CD14-positive monocyte (primary cell): ENCODE results near the gene GTF3C1. TPM values are rescaled to one million over a fixed set of nuclear protein-coding genes. Genes with fewer than 3 reads are reported as not detected.
"Not testable (repeated sequence)": the region's sequence is repeated elsewhere in the genome, so short reads cannot be mapped to it uniquely, and the experiment has no call there.

Experiments used
- DNase-seq, 3 donors: peaks; one replicate each; pipeline ENCODE4 v3.0.0-alpha.2; 2011 to 2022
- H2AFZ ChIP-seq: 2 replicates; pipeline ENCODE4 v1.6.0; 2012; ENCODE audit warnings: mild to moderate bottlenecking, low read depth, low read length, inconsistent platforms; ENCODE audit not compliant: insufficient read depth, poor library complexity, severe bottlenecking
- H3K27ac ChIP-seq, 2 donors: 1 replicate in 1 of 2; 2 replicates in 1 of 2; pipeline ENCODE4 v1.5.1; 2012 to 2013; ENCODE audit warnings: low read length in 2 of 2, control low read depth in 1 of 2, inconsistent platforms in 1 of 2, low read depth in 1 of 2, mild to moderate bottlenecking in 1 of 2
- H3K27me3 ChIP-seq, 2 donors: one replicate each; pipeline versions ENCODE4 v1.6.0 to v1.6.1; 2011 to 2013; ENCODE audit warnings: low read length in 2 of 2; ENCODE audit not compliant: control insufficient read depth in 2 of 2, insufficient read depth in 2 of 2
- H3K36me3 ChIP-seq, 2 donors: replicated peaks in 1 of 2; 1 replicate in 1 of 2; 2 replicates in 1 of 2; pipeline versions ENCODE4 v1.5.1 to v1.6.1; 2012 to 2013; ENCODE audit warnings: low read length in 2 of 2, control low read depth in 1 of 2, inconsistent platforms in 1 of 2, mild to moderate bottlenecking in 1 of 2; ENCODE audit not compliant: insufficient read depth in 2 of 2, control insufficient read depth in 1 of 2
- H3K4me1 ChIP-seq, 2 donors: 1 replicate in 1 of 2; 2 replicates in 1 of 2; pipeline versions ENCODE4 v1.5.1 to v1.6.1; 2012 to 2013; ENCODE audit warnings: low read length in 2 of 2, control low read depth in 1 of 2, inconsistent platforms in 1 of 2, mild to moderate bottlenecking in 1 of 2, moderate library complexity in 1 of 2; ENCODE audit not compliant: insufficient read depth in 2 of 2, control insufficient read depth in 1 of 2
- H3K4me2 ChIP-seq: replicated peaks from 2 replicates; pipeline ENCODE3; 2012; ENCODE audit warnings: low read length, moderate library complexity, mild to moderate bottlenecking; ENCODE audit not compliant: poor library complexity, severe bottlenecking; ENCODE audit errors: extremely low read depth
- H3K4me3 ChIP-seq, 3 experiments: fragments of 200-600 bp in 1 of 3; sonication (generic) in 1 of 3; replicated peaks in 1 of 3; 1 replicate in 2 of 3; 2 replicates in 1 of 3; pipeline ENCODE4 v1.5.1; 2011 to 2013; ENCODE audit warnings: low read length in 3 of 3, mild to moderate bottlenecking in 3 of 3, control low read depth in 2 of 3, low read depth in 2 of 3, inconsistent platforms in 1 of 3, moderate library complexity in 1 of 3
- H3K79me2 ChIP-seq: 2 replicates; pipeline ENCODE4 v1.6.0; 2012; ENCODE audit warnings: mild to moderate bottlenecking, control low read depth, inconsistent platforms, low read length, moderate library complexity; ENCODE audit not compliant: insufficient read depth
- H3K9ac ChIP-seq: 2 replicates; pipeline ENCODE4 v1.6.0; 2017; ENCODE audit warnings: low read length, mild to moderate bottlenecking; ENCODE audit not compliant: insufficient read depth, poor library complexity, severe bottlenecking
- H3K9me3 ChIP-seq, 2 donors: replicated peaks in 1 of 2; 1 replicate in 1 of 2; 2 replicates in 1 of 2; pipeline versions ENCODE4 v1.5.1 to v1.6.1; 2012 to 2013; ENCODE audit warnings: low read length in 2 of 2, control low read depth in 1 of 2; ENCODE audit not compliant: control insufficient read depth in 1 of 2, insufficient read depth in 1 of 2
- H4K20me1 ChIP-seq: 2 replicates; pipeline ENCODE4 v1.6.0; 2012; ENCODE audit warnings: mild to moderate bottlenecking, low read length, control low read depth, moderate library complexity; ENCODE audit not compliant: insufficient read depth
- H3K27ac Mint-ChIP-seq, 7 donors: one replicate each; pipeline ENCODE4 v1.8.0; 2020; ENCODE audit warnings: mild to moderate bottlenecking in 7 of 7, mixed read lengths in 7 of 7, moderate library complexity in 6 of 7, inconsistent platforms in 2 of 7
- H3K27me3 Mint-ChIP-seq, 3 donors: one replicate each; pipeline ENCODE4 v1.8.0; 2021 to 2022; ENCODE audit warnings: low read depth in 3 of 3, mild to moderate bottlenecking in 3 of 3, mixed read lengths in 3 of 3, moderate library complexity in 3 of 3, inconsistent platforms in 1 of 3
- H3K36me3 Mint-ChIP-seq, 2 donors: one replicate each; pipeline ENCODE4 v1.8.0; 2020; ENCODE audit warnings: mixed read lengths in 2 of 2, inconsistent platforms in 1 of 2, mild to moderate bottlenecking in 1 of 2
- H3K4me1 Mint-ChIP-seq: one replicate; pipeline ENCODE4 v1.8.0; 2020; ENCODE audit warnings: mild to moderate bottlenecking, mixed read lengths
- H3K4me3 Mint-ChIP-seq, 2 donors: one replicate each; pipeline ENCODE4 v1.8.0; 2020; ENCODE audit warnings: mild to moderate bottlenecking in 2 of 2, mixed read lengths in 2 of 2, moderate library complexity in 1 of 2
- H3K9me3 Mint-ChIP-seq, 7 donors: one replicate each; pipeline ENCODE4 v1.8.0; 2020 to 2022; ENCODE audit warnings: mixed read lengths in 7 of 7, mild to moderate bottlenecking in 6 of 7, moderate library complexity in 6 of 7, inconsistent platforms in 2 of 7
- CTCF ChIP-seq: fragments of 200-600 bp; IDR thresholded peaks from one replicate; pipeline ENCODE4 v1.8.0; 2022; ENCODE audit warnings: antibody characterized with exemption, mild to moderate bottlenecking
- WGBS: methylation state at CpG from one replicate; pipeline ENCODE4 v1.1.5; 2013; ENCODE audit warnings: missing lambda C conversion rate; ENCODE audit not compliant: insufficient coverage; 5-methylcytosine and 5-hydroxymethylcytosine counted together
- intact Hi-C, 2 donors: fragments of 100-400 bp; cut with micrococcal nuclease; formaldehyde crosslinking; loops; one replicate each; pipeline versions ENCODE4 v1.15.0 to v1.15.1; 2023
- polyA plus RNA-seq, 3 donors: library from polyadenylated mRNA; depleted of rRNA in 1 of 3; unstranded in 2 of 3; stranded (reverse) in 1 of 3; fragments of 300-500 nt in 2 of 3; fragments of >200 nt in 1 of 3; fragmentation: Illumina TruSeq in 2 of 3; gene quantifications; 1 replicate in 2 of 3; 2 replicates in 1 of 3; pipeline ENCODE4 v1.2.3, GENCODE V29; 2012 to 2021

The GTF3C1 gene
- polyA plus RNA-seq, 3 donors = 7.0 to 22.0 (median 12.8) TPM

GRCh38 chr16:27436065-27436464, 113.6 kb downstream of the GTF3C1 start:
- peak overlapping the region in 1 of 7 donors; percentile 21 for H3K27ac Mint-ChIP-seq
- no peak for TF ChIP-seq CTCF
- peaks cover 23 to 24% (median 23%) of the 10 kb centered on the region in 3 donors for H3K27me3 Mint-ChIP-seq
- no peak overlapping the region for H3K9ac ChIP-seq
- H3K4me3 Mint-ChIP-seq = no peak overlapping the region
- peaks cover 0 to 6% of the 10 kb centered on the region in 2 donors for H3K27me3 ChIP-seq
- 99% methylated on average over 8 of the region's 8 CpGs for WGBS
- no peak overlapping the region for H3K27ac ChIP-seq
- peaks cover 2 to 3% of the 10 kb centered on the region in 2 donors for H3K4me1 ChIP-seq
- no peaks in the 10 kb centered on the region for H3K79me2 ChIP-seq
- DNase-seq = no peak
- H3K4me2 ChIP-seq = no peak overlapping the region
- H3K4me1 Mint-ChIP-seq = peaks cover 14% of the 10 kb centered on the region
- H3K9me3 Mint-ChIP-seq = peaks cover 0 to 4% (median 0%) of the 10 kb centered on the region in 7 donors
- H3K4me3 ChIP-seq = no peak overlapping the region
- H2AFZ ChIP-seq = no peak overlapping the region
- H4K20me1 ChIP-seq = no peaks in the 10 kb centered on the region
- intact Hi-C loops = no loop called here
- H3K9me3 ChIP-seq = no peaks in the 10 kb centered on the region
- peaks cover 2 to 7% of the 10 kb centered on the region in 2 donors for H3K36me3 Mint-ChIP-seq
- H3K36me3 ChIP-seq = no peaks in the 10 kb centered on the region

- H3K9me3 Mint-ChIP-seq, H3K27me3 ChIP-seq, H3K4me3 ChIP-seq, DNase-seq, H3K4me2 ChIP-seq, H2AFZ ChIP-seq, H3K27ac ChIP-seq, H3K79me2 ChIP-seq, H3K4me3 Mint-ChIP-seq, intact Hi-C loops, H3K9ac ChIP-seq, H3K36me3 ChIP-seq, H3K9me3 ChIP-seq, H3K27ac Mint-ChIP-seq, H3K36me3 Mint-ChIP-seq, H4K20me1 ChIP-seq: not testable (repeated sequence)
- H3K4me1 ChIP-seq = peaks cover 7 to 10% of the 10 kb centered on the region in 2 donors
- Mint-ChIP-seq H3K27me3 (peaks cover 27 to 31% (median 30%) of the 10 kb centered on the region in 3 donors), H3K4me1 (peaks cover 22% of the 10 kb centered on the region)
- 90% methylated on average over 2 of the region's 5 CpGs for WGBS
Observed at GRCh38 chr16:27435146-27435545, 114.6 kb downstream of the GTF3C1 start.
